ENCODE measurements around the gene PHLDB3.
A peak's percentile ranks its signal among the peaks of the same experiment; 100 is the strongest.
"Not testable (repeated sequence)": the region's sequence is repeated elsewhere in the genome, so short reads cannot be mapped to it uniquely, and the experiment has no call there.

Gene PHLDB3

DNA sequence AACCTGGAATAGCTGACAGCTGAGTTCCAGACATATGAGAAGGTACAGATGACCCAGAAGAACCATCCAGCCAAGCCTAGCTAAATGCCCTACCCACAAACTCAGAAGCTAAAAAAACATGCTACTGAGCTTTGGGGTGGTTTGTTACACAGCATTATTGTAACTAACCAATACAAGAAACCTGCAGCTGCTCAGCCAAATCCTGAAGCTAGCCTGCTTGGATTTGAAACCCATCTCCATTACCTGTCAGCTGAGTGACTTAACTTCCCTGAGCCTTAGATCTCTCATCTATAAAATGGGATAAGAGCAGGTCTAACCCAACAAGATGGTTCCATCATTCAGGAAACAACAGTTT, 64.9 kb downstream of the PHLDB3 start:
- DNase-seq (ENCODE audit: low spot score): no peak

DNA sequence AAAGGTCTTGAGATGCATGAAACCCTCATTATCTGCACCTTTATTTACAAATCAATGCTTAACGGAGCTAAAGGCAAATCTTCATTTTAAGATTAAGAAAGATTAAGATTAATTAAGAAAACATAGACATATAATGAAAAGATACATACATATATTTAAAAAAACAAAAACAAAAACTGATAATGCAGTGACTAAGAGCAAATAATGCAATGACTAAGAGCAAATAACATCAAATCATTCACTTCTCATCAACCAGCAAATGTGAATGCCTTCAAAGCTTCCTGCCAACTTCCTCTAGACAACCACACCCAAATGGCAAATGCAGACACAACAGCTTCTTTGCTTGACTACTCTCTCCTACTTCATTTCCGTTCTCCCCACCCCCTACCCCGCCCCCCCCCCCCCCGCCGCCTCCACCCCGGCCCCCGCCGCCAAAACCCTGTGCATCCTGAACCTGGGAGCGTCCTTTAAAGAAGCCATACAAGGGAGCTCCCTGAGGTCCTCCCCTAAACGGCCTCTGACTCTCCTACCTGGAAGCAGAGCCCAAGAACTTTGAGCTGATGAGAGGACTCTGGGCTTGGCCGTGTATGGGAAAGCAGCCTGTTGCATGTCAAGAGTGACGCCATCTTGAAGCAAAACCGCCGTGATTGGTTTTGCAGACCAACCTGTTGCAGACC, 65.4 kb downstream of the PHLDB3 start:
- DNase-seq (ENCODE audit: low spot score): peak; percentile 60

DNA sequence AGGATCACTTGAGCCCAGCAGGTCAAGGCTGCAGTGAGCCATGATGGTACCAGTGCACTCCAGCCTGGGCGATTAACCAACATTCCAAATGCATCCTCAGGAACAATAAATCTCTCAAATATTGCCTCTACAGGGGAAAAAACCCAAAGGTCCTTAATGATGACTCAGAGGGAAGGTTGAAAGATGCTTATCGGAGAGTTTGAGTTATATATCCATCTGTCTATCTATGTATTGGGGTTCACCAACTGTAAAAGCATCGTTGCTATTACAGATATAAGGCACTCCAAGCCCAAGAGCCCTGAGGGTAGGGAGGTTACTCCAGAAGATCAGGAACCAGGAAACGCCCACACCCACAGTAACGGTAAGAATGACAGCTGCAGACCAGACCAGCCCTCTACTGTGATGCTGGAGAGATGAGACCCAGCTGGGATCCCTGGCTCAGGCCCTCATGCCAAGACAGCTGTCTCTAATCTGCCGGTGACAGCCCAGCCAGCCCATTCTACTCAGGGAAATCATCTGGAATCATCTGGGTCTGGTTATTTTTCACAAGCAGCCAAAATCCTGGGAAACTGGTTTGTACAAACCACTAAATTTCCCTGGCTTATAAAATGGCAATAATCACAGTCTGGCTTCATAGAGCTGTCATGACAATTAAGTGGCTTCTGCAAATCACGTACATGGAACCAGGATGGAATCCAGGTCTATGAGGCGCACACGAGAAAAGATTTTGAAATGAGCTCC, 66.1 kb downstream of the PHLDB3 start:
- peak; percentile 87 for DNase-seq (ENCODE audit: low spot score)

- DNase-seq (ENCODE audit: low spot score): no peak
Measured at GRCh38 chr19:43437712-43438111, 66.8 kb downstream of the PHLDB3 start.

DNA sequence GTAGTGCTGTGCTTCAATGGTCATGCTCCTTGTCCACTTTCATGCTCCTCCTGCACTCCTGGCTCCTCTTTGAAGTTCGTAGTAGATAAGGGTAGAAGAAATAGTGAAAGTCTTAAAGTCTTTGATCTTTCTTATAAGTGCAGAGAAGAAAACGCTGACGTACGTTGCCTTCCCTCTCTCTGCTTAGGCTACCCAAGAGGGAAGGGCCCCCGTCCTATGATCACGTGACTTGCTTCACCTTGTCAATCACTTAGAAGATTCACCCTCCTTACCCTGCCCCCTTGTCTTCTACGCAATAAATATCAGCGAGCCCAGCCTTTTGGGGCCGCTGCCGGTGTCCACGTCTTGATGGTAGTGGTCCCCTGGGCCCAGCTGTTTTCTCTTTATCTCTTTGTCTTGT, 67.3 kb downstream of the PHLDB3 start:
- not testable (repeated sequence) for DNase-seq (ENCODE audit: low spot score)

GRCh38 chr19:43435775-43436174, 68.8 kb downstream of the PHLDB3 start:
- no peak for DNase-seq (ENCODE audit: low spot score)

DNA sequence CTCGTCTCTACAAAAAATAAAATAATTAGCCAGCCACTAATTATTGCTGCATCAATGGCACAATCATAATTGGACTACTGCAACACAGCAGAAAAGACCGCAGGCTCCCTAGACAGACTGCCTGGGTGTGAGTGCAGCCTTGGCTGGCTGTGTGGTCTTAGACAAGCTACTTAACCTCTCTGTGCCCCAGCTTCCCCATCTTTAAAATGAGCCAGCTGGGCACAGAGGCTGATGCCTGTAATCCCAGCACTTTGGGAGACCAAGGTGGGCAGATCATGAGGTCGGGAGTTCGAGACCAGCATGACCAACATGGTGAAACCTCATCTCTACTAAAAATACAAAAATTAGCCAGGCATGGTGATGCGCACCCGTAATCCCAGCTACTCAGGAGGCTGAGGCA, 70.9 kb downstream of the PHLDB3 start:
- DNase-seq (ENCODE audit: low spot score): no peak

DNA sequence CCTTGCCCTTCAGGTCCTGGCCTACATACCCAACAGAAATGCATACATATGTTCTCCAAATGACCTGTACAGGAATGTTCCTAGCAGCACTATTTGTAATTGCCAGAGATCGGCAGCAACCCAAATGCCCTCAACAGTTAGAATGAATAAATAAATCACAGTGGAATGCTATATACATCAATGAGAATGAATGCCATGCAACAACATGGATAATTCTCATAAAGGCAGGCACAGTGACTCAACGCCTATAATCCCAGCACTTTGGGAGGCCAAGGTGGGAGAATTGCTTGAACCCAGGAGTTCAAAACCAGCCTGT, 71.2 kb downstream of the PHLDB3 start:
- no peak for DNase-seq (ENCODE audit: low spot score)

- no peak for DNase-seq (ENCODE audit: low spot score)
Measured at GRCh38 chr19:43430976-43431375, 73.6 kb downstream of the PHLDB3 start.

DNA sequence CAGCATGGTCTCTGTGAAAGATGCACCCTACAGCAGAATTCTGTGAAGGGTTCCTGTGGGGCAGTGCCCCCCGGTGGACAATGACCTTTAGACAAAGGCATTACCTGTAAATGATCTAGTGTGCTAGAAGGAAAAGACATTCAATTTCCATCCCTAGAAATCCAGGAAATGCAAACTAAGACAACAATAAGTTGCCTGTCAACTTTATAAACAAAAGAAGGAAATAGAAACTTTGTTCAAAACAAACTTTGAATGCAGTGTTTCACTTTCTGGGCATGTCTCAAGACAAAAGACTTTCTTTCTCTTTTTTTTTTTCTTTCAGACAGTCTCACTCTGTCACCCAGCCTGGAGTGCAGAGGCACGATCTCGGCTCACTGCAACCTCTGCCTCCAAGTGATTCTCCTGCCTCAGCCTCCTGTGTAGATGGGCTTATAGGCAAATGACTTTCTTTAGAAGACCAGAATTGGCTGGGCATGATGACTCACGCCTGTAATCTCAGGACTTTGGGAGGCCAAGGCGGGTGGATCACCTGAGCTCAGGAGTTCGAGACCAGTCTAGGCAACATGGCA, 74.3 kb downstream of the PHLDB3 start:
- DNase-seq (ENCODE audit: low spot score): no peak

DNA sequence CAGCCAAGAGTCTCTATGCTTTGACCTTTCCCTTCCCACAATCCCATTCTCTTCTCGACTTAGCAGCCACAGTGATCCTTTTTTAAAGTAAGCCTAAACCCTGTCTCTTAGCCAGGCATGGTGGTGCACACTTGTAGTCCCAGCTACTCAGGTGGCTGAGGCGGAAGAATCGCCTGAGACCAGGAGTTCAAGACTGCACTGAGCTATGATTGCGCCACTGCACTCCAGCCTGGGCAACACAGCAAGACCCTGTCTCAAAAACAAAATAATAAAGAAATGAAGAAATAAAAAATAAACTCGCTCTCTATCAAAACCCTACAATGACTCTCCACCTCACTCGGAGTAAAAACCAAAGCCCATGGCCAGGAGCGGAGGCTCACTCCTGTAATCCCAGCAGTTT, 75.2 kb downstream of the PHLDB3 start:
- no peak for DNase-seq (ENCODE audit: low spot score)

DNA sequence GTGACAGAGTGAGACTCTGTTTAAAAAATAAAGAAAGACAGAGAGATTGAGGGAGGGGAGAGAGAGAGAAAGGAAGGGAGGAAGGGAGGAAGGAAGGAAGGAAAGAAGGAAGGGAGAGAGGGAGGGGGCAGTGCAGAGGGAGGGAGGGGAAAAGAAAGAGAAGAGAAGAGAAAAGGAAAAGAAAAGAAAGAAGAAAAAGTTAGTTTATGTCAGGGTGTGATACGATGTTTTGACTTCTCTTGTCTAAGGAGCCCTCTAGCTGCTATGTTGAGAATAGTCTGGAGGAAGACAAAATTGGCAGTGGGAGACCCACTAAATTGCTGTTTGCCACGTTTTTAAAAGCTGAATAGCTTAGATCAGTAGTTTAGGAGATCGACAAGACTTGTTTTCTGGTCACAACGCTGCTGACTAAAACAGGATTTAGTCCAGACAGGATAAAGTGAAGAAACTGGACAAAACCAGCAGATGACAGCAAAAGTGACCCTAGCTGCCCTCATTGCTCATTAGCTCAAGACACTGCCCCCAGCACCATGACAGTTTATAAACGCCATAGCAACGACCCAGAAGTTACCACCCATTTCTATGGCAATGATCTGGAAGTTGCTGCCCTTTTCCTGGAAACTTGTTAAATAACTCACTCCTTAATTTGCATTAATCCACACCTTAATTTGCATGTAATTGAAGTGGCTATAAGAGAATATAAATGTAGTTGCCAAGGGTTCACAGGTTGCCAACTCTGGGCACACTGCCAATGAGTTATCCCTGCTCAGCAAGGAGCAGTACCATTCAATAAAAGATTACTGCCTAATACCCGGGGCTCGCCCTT, 78.8 kb downstream of the PHLDB3 start:
- peak; percentile 54 for DNase-seq (ENCODE audit: low spot score)
